ENCODE results near the gene ZNF750.

DNA sequence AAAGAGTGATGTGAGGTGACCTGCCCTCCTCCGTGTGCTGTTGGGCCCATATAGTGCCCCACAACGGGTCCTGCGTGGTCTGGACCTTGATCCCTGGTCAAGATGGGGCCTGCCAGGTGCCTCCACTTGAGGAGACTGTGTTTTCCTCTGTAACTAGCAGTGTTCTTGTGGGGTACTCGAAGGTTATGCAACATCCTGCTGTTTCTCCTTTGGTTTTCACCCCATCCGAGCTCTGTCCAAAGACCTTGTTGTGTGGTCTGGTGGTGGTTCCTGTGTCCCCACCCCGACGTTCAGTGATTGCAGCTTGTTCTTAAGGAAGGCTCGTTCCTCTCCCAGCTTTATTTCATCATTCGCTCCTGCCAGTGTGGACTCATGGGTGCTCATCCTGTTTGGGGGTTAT lies 38.7 kb upstream of the ZNF750 start:
- TF ChIP-seq, protein P1, sequence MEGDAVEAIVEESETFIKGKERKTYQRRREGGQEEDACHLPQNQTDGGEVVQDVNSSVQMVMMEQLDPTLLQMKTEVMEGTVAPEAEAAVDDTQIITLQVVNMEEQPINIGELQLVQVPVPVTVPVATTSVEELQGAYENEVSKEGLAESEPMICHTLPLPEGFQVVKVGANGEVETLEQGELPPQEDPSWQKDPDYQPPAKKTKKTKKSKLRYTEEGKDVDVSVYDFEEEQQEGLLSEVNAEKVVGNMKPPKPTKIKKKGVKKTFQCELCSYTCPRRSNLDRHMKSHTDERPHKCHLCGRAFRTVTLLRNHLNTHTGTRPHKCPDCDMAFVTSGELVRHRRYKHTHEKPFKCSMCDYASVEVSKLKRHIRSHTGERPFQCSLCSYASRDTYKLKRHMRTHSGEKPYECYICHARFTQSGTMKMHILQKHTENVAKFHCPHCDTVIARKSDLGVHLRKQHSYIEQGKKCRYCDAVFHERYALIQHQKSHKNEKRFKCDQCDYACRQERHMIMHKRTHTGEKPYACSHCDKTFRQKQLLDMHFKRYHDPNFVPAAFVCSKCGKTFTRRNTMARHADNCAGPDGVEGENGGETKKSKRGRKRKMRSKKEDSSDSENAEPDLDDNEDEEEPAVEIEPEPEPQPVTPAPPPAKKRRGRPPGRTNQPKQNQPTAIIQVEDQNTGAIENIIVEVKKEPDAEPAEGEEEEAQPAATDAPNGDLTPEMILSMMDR (tag by site-specific recombination; IDR thresholded peaks at IDR 0.05) = no peak
- TF ChIP-seq BCL11A (tag by site-specific recombination; IDR thresholded peaks at IDR 0.05; ENCODE audit: low read depth) (no peak), ZBTB21 (tag by site-specific recombination; IDR thresholded peaks at IDR 0.05) (no peak), REST (tag by site-specific recombination; IDR thresholded peaks at IDR 0.05) (no peak), ZNF266 (tag by site-specific recombination; IDR thresholded peaks at IDR 0.05; ENCODE audit: low read depth) (no peak), SP2 (tag by site-specific recombination; IDR thresholded peaks at IDR 0.05) (no peak), YY1 (tag by site-specific recombination; IDR thresholded peaks at IDR 0.05) (no peak), ZBTB1 (tag by site-specific recombination; IDR thresholded peaks at IDR 0.05) (no peak), ZNF391 (tag by site-specific recombination; IDR thresholded peaks at IDR 0.05; ENCODE audit: borderline replicate concordance, low read depth) (no peak)
- TF ChIP-seq, protein P2, sequence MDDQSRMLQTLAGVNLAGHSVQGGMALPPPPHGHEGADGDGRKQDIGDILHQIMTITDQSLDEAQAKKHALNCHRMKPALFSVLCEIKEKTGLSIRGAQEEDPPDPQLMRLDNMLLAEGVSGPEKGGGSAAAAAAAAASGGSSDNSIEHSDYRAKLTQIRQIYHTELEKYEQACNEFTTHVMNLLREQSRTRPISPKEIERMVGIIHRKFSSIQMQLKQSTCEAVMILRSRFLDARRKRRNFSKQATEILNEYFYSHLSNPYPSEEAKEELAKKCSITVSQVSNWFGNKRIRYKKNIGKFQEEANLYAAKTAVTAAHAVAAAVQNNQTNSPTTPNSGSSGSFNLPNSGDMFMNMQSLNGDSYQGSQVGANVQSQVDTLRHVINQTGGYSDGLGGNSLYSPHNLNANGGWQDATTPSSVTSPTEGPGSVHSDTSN (CRISPR knock-in tag; IDR thresholded peaks at IDR 0.05) = no peak
- TF ChIP-seq, protein P3, sequence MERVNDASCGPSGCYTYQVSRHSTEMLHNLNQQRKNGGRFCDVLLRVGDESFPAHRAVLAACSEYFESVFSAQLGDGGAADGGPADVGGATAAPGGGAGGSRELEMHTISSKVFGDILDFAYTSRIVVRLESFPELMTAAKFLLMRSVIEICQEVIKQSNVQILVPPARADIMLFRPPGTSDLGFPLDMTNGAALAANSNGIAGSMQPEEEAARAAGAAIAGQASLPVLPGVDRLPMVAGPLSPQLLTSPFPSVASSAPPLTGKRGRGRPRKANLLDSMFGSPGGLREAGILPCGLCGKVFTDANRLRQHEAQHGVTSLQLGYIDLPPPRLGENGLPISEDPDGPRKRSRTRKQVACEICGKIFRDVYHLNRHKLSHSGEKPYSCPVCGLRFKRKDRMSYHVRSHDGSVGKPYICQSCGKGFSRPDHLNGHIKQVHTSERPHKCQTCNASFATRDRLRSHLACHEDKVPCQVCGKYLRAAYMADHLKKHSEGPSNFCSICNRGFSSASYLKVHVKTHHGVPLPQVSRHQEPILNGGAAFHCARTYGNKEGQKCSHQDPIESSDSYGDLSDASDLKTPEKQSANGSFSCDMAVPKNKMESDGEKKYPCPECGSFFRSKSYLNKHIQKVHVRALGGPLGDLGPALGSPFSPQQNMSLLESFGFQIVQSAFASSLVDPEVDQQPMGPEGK (tag by site-specific recombination; IDR thresholded peaks at IDR 0.05) = no peak

Measured in HEK293 (cell line).